GM19351 (cell line): ENCODE results near the gene RUBCNL.

Experiments used
- ATAC-seq: cut with Tn5 transposase; IDR thresholded peaks from one replicate; pipeline ENCODE4 v1.9.1; 2021; ENCODE audit warnings: mild to moderate bottlenecking, moderate library complexity; ENCODE audit not compliant: unreplicated experiment

The RUBCNL gene

DNA sequence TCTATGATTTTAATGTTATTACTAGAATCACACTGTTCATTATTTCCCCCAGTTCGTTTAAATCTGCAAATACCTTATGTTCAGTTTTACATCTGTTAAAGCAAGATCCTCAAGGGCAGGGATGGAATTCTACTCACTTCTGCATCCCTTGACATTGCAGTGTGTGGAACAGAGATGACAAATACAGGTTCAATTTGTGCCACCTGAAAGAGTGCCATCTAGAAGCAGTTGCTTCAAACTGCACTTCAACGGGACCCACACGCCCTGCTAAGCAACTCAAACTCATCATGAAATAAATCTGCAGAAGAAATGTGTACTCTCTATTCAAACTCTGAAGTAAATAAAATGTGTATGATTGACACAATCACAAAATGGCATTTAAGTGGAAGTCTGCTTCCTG is 44.5 kb downstream of the RUBCNL start:
- ATAC-seq = no peak

- ATAC-seq = peak; percentile 74
Measured at GRCh38 chr13:46341112-46341711, 45.8 kb downstream of the RUBCNL start.

DNA sequence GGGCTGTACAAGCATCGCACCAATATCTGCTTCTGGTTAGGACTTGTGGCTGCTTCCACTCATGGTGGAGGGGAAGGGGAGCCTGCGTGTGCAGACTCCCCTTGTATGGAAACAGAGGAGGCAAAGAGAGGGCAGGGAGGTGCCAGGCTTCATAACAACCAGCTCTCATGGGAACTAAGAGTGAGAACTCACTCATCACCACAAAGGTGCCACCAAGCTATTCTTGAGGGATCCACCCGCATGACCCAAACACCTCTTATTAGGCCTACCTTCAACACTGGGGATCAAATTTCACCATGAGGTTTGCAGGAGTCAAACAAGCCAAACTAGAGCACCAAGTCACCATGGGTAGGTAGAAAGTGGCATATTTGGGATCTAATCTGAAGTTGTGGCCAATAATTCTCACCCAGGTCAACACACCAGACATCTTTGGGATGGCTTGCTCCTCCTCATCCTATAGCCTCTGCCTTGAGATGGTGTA is 46.4 kb downstream of the RUBCNL start:
- ATAC-seq = peak; percentile 6

DNA sequence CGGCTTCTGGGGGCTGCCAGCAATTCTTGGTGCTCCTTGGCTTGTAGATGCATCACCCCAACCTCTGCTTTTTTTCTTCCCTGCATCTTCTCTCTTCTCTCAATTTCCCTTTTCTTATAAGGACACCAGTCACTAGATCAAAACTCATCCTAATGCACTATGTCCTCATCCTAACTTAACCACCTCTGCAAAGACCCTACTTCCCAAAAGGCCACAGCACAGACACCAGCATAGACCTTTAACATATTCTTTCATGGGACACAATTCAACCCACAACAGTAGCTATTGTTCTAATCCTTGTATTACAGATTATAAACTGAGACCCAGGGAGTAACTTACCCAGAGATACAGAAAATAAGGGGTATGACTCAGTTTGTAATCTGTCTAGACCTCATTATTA is 47.0 kb downstream of the RUBCNL start:
- ATAC-seq = no peak

- peak; percentile 45 for ATAC-seq
Measured at GRCh38 chr13:46339035-46339666, 47.9 kb downstream of the RUBCNL start.

DNA sequence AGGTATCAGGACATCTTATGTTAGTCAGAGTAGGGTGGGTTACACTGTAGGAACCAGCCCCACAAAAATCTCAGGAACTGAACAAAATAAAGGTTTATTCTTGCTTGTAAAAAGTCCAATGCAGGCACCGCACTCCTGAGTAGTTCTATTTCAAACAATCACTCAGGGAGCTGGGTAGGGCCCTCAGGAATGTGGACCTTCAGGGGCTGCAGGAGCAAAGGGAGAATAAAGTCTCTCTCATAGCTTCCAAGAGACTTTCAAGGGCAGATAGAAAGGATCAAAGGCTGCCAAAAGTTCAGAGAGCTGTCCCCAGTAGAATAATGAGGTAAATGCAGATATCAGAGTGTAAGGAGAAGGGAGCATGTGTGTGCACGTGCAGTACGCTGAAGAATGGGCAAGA is 49.4 kb downstream of the RUBCNL start:
- ATAC-seq = no peak

GRCh38 chr13:46334035-46334822 is 52.8 kb downstream of the RUBCNL start:
- no peak for ATAC-seq

DNA sequence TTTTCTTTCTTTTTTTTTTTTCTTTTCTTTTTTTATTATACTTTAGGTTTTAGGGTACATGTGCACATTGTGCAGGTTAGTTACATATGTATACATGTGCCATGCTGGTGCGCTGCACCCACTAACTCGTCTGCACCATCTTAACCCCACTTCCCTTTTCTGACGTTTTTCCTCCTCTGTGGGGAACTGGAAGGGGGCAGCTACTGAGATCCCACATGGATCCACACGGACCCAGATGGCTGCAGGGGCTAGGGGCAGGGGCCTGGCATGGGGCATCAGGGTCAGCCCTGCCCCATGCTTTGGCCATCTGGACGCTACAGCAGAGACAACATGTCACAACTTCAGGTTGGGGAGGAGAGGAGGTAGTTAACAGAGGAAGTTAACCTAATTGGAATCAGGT is 54.3 kb downstream of the RUBCNL start:
- no peak for ATAC-seq

GRCh38 chr13:46329624-46330023 is 57.4 kb downstream of the RUBCNL start:
- no peak for ATAC-seq

GRCh38 chr13:46327246-46327645 is 59.8 kb downstream of the RUBCNL start:
- no peak for ATAC-seq

GRCh38 chr13:46324976-46325375 is 62.1 kb downstream of the RUBCNL start:
- no peak for ATAC-seq

DNA sequence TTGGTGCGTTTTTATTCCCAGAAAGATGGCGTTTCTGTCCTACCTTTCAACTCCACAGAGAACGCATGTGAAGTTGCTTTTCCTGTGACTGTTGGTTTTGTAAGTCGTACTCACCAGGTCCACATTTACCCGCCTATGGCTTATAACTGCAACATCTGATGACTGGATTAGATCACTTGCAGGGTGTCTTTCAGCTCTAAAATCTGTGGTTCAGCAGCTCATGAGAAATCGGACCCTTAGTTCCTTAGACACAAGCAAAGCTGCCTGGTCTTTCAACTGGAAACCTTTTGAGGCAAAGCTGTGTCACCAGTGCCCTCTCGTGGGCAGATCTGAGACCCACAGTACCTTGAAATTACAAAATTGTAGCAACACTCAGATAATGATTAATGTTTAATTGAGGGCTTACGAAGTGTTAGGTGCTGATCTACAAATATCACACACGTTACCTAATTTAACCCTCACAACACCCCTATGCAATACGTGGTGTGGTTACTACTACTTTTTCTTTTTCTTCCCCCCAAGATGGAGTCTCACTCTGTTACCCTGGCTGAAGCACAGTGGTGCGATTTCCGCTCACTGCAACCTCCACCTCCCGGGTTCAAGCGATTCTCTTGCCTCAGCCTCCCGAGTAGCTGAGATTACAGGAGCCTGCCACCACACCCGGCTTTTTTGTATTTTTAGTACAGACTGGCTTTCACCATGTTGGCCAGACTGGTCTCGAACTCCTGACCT is 65.4 kb downstream of the RUBCNL start:
- ATAC-seq = peak; percentile 49

DNA sequence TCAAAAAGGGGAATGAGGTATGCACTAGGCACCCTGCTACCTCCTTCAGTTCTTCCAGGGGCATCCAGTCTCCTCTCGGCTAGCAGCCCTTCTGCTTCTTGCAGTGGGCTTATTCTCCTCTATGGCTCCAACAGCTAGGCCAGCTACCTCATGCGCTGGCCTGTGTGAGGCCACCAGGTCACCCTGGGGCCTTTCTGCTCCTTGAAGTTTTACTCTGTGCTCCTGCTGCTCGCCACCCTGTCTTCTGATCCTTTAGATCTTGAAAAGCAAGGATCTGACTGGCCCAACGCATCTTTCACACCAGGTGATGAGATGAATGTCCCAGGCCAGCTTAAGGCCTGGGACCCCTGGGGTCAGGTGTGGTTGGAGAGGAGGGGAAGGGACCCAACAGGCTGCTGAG is 66.2 kb downstream of the RUBCNL start:
- no peak for ATAC-seq

DNA sequence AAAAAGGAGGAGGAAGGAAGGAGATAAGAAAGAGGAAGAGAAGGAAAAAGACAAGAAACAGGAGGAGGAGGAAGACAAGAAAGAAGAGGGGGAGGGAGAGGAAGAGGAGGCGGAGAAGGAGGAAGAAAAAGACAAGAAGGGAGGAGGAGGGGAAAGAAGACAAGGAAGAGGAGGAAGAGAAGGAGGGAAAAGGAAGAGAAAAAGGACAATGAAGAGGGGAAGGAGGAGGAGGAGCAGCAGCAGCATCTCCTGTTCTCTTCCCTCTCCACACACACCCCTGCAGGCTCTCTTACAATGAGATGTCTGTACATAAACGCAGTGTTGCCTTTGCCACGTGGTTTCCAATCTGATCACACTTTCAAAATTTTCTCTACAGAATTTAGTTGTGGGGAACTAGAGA is 66.6 kb downstream of the RUBCNL start:
- no peak for ATAC-seq

DNA sequence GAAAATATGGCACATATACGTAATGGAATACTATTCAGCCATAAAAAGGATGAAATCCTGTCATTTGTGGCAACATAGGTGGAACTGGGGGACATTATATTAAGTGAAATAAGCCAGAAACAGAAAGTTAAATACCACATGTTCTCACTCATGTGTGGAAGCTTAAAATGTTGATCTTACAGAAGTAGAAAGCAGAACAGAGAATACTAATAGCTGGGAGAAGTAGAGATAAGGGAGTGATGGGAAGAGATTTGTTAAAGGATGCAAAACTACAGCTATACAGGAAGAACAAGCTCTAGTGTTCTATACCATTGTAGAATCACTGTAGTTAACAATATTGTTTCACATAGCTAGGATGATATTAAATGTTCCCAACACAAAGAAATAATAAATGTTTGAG is 68.1 kb downstream of the RUBCNL start:
- no peak for ATAC-seq

- no peak for ATAC-seq
Measured at GRCh38 chr13:46317120-46317519, 69.9 kb downstream of the RUBCNL start.

DNA sequence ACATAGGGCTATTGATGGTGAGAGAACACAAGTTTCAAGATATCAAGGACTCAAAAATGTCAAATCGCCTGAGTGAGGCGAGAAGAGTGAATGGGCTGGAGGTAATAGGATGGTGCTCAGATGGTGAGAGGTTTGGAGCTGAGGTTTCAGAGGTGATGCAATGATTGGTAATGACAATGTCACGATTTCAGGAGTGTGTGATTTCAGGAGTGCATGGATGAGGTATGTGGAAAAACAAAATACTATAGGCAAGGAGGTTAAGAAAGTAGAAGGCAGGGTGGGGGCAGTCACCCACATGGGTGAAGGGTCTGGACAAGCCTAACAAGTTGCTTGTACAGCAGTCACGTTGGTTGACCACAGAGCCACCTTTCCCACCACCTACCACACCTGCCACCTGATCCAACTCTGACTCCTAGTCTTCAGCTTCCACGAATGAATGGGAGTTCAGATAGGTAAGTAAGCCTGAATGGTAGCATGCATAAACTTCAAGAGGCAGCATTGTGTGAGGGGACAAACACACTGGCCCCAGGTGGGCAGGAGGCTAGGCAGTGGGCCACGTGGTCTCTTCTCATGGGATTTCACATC is 71.5 kb downstream of the RUBCNL start:
- ATAC-seq = no peak

DNA sequence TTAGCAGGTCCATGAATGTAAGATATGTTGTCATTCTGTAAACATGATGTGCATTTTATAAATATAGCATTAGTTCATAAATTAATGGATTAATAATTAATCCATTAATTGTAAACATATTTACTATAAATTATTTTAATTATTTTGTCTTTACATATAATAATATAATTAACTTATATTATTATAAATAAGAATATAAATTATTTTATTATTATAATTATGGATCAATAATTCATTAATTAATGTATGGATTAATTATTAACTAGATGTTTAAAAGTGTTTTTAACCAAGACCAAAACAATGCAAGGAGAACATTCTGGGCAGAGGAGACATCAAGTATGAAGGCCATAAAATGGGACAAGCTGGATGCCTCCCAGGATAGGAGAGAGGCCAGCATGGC is 72.0 kb downstream of the RUBCNL start:
- ATAC-seq = no peak

DNA sequence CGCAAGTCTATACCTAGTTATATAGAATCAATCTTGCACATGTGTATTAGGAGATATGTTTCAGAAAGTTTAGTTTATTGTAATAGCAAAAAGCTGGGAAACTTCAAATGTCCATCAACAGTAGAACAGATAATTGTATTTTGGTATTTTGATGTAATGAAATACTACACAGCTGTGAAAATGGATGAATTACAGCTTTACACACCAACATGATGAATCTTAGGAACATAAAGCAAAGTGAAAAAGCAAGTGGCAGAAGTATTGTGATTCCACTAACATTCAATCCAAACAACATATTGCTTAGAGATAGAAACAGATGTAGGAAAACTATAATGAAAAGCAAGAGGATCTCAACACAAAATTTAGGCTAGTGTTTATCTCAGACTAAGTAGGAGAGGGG is 72.5 kb downstream of the RUBCNL start:
- no peak for ATAC-seq

DNA sequence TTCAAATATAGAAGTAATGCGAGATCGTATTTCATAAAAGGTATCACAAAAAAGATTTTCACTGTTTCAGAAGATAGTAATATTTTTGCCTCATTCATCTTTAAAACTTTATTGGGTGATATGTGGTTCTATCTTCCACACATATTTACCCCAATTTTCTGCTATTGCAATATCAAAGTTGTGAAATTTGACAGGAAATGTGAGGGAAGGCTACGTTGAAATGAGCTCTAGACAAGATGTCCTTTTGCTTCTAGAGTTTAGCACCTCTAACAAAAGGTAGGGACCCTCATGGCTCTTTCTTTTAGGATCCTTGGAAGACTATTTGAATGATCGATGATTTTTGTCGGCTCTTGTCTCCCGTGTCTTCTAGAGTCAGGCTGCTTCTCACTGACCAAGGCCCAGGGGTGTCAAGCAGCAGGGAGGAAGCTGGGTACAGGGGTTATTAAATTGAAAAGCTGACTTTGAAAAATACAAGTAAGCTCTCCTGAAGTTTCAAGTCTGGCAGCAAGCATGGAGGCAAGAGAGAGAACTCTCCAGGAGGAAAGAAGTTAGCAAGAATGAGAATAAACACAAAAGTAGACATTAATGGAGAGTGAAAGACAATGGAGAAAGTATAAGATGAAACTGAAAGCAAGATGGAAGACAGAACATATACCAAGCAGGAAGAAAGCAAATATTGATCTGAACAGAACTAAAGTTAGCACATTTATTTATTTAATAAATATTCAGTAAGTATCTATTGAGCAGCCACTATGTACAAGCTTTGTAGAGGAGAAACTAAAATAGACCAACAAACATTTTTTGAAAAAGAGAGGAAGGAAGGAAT is 73.4 kb downstream of the RUBCNL start:
- no peak for ATAC-seq
